Measurements from ENCODE around the gene DDX3X.

Gene DDX3X

DNA sequence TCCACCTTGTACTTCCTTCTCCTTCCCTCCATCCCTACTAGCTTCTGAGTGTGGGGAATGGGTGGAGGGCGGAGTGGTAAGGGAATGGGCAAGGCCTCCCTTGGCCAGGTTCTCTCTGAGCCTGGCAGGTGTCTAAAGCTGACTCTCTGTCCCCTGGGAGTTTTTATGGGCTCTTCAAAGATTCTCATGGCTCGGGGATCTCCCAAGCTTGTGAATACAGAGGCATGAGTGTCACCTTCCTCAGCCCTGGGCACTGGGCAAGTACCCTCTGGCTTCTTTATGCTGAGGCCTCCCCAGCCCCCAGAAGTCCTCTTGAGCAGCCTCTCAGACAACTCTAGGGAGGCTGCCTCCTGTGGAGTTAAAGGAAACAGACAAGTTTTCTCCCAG lies 32.5 kb upstream of the DDX3X start:
- no peak for DNase-seq (ENCODE audit: low read depth)
- H3K4me3 ChIP-seq (ENCODE audit: control insufficient read depth, low read depth, low read length), result no peak overlapping the region
- TF ChIP-seq, protein P1, sequence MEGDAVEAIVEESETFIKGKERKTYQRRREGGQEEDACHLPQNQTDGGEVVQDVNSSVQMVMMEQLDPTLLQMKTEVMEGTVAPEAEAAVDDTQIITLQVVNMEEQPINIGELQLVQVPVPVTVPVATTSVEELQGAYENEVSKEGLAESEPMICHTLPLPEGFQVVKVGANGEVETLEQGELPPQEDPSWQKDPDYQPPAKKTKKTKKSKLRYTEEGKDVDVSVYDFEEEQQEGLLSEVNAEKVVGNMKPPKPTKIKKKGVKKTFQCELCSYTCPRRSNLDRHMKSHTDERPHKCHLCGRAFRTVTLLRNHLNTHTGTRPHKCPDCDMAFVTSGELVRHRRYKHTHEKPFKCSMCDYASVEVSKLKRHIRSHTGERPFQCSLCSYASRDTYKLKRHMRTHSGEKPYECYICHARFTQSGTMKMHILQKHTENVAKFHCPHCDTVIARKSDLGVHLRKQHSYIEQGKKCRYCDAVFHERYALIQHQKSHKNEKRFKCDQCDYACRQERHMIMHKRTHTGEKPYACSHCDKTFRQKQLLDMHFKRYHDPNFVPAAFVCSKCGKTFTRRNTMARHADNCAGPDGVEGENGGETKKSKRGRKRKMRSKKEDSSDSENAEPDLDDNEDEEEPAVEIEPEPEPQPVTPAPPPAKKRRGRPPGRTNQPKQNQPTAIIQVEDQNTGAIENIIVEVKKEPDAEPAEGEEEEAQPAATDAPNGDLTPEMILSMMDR (conservative IDR thresholded peaks at IDR 0.05; ENCODE audit: control insufficient read depth, insufficient read depth, low read depth, low read length), result no peak

GRCh38 chrX:41302370-41302769 lies 31.6 kb upstream of the DDX3X start:
- TF ChIP-seq, protein P1 (conservative IDR thresholded peaks at IDR 0.05; ENCODE audit: control insufficient read depth, insufficient read depth, low read depth, low read length), result no peak
- DNase-seq (ENCODE audit: low read depth), result no peak
- no peak overlapping the region for H3K4me3 ChIP-seq (ENCODE audit: control insufficient read depth, low read depth, low read length)

DNA sequence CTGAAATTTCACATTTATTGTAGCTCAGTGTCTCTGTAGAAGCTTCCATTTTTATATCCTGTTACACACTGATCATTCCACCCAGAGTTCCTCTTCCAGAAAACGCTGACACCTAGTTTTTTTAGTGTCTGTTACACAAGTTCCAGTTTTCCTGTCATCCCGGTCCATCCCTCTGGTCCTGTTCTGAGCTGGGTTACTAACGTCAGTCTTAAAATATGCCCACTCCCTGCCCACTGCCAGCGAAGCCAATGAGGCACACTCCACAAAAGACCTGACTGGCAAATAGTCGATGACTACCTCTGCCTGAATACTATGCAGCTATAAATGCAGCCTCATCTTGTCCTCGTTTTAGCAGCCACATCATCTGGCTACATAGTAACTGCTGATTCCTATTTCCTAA lies 30.9 kb upstream of the DDX3X start:
- peak; percentile 21 for DNase-seq (ENCODE audit: low read depth)
- H3K4me3 ChIP-seq (ENCODE audit: control insufficient read depth, low read depth, low read length), result no peak overlapping the region
- TF ChIP-seq, protein P1 (conservative IDR thresholded peaks at IDR 0.05; ENCODE audit: control insufficient read depth, insufficient read depth, low read depth, low read length), result no peak

GRCh38 chrX:41304178-41304577 lies 29.8 kb upstream of the DDX3X start:
- TF ChIP-seq, protein P1 (conservative IDR thresholded peaks at IDR 0.05; ENCODE audit: control insufficient read depth, insufficient read depth, low read depth, low read length), result no peak
- no peak overlapping the region for H3K4me3 ChIP-seq (ENCODE audit: control insufficient read depth, low read depth, low read length)
- no peak for DNase-seq (ENCODE audit: low read depth)

DNA sequence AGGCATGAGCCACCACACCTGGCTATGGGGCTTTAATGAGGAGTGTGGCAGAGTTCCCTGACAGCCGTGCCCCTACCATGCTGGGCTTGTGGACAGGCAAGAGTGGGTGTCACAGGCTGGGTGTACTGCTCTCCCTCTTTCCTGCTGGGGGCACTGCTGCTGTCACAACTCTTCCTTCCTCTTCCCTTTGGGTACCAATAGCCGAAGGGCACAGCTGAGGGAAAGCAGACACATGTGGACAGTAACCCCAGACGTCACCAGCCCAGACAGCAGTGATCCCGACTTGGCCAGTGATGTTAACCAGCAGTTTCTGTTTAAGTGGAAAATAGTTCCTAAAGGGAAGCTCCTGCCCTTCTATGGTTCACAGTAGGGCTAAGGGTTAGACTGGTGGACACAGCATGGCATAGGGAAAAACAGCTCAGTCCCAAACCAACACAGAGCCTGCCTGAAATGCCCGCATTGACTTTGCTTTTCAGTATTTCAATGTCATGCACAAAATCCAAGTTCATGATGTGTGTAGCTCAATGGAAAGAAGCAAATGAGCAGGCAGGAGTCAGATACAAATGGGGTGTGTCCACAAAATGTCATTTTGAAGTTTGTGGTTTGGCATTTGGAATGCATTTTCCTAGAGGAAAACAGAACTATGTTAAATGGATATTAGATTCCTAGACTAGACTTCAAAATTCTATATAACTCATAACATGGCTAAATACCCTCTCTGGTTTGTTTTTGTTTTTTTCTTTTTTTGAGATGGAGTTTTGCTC lies 24.9 kb upstream of the DDX3X start:
- DNase-seq (ENCODE audit: low read depth), result no peak
- no peak overlapping the region for H3K4me3 ChIP-seq (ENCODE audit: control insufficient read depth, low read depth, low read length)
- TF ChIP-seq, protein P1 (conservative IDR thresholded peaks at IDR 0.05; ENCODE audit: control insufficient read depth, insufficient read depth, low read depth, low read length), result no peak

DNA sequence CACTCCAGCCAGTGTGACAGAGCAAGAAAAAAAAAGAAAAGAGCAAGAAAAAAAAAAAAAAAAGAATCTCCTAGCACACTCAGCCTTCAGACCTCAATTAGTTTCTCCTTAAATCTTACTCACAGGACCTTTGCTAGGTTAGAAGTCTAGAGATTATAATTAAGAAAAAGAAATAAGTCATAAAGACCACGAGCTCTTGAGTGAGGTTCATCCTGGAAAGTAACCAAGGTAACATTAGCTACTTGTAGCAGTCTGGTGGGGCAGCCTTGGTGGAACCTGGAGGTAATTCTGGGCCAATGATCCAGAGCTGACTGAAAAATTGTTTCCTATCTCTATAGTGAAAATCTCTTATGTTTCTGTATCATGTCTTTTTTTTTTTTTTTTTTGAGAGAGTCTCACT lies 21.2 kb upstream of the DDX3X start:
- TF ChIP-seq, protein P1 (conservative IDR thresholded peaks at IDR 0.05; ENCODE audit: control insufficient read depth, insufficient read depth, low read depth, low read length), result no peak
- H3K4me3 ChIP-seq (ENCODE audit: control insufficient read depth, low read depth, low read length), result no peak overlapping the region
- no peak for DNase-seq (ENCODE audit: low read depth)
